Inflammatory macrophage (primary cell): ENCODE data around the gene PAGE1.
"Not testable (repeated sequence)": the region's sequence is repeated elsewhere in the genome, so short reads cannot be mapped to it uniquely, and the experiment has no call there.

Experiments used
- DNase-seq, 2 donors: peaks; one replicate each; pipeline ENCODE4 v3.0.0-alpha.2; 2020 to 2022
- total RNA-seq, 18 experiments: gene quantifications; one replicate each; lab custom pipeline; 2026; ENCODE audit warnings: mixed read lengths in 6 of 18, inconsistent platforms in 2 of 18; lab: John Stamatoyannopoulos, UW

PAGE1 gene
- 0 to 0.14 (median 0) reads per million in 18 experiments for total RNA-seq

- no peak for DNase-seq
These were observed at the start of gene PAGE1 for GRCh38 chrX:49695276-49696180. TSS of gene PAGE1 (minus strand) at chrX:49695984. CDS start at chrX:49694770, 1,214 bp downstream.

GRCh38 chrX:49741501-49741900 is 45.7 kb upstream of the PAGE1 start:
- not testable (repeated sequence) for DNase-seq

GRCh38 chrX:49727847-49728246 is 32.1 kb upstream of the PAGE1 start:
- DNase-seq = no peak

GRCh38 chrX:49726966-49727365 is 31.2 kb upstream of the PAGE1 start:
- DNase-seq = no peak

GRCh38 chrX:49725923-49726904 is 30.4 kb upstream of the PAGE1 start:
- peak; percentile 15 to 49 for DNase-seq

- DNase-seq = no peak
These were observed 29.6 kb upstream of the PAGE1 start for GRCh38 chrX:49725401-49725800.

GRCh38 chrX:49720106-49720505 is 24.3 kb upstream of the PAGE1 start:
- DNase-seq = not testable (repeated sequence)

- DNase-seq = no peak
These were observed 16.8 kb upstream of the PAGE1 start for GRCh38 chrX:49712577-49712976.

GRCh38 chrX:49710744-49711319 is 15.0 kb upstream of the PAGE1 start:
- no peak for DNase-seq

GRCh38 chrX:49704691-49705404 is 9.1 kb upstream of the PAGE1 start:
- DNase-seq = no peak

- no peak for DNase-seq
These were observed 6.1 kb upstream of the PAGE1 start for GRCh38 chrX:49701933-49702332.

- no peak for DNase-seq
These were observed 5.5 kb upstream of the PAGE1 start for GRCh38 chrX:49701323-49701722.

- DNase-seq = no peak
These were observed 20.6 kb downstream of the PAGE1 start for GRCh38 chrX:49675075-49675719.

GRCh38 chrX:49673394-49673793 is 22.4 kb downstream of the PAGE1 start:
- no peak for DNase-seq

GRCh38 chrX:49664824-49665223 is 31.0 kb downstream of the PAGE1 start:
- DNase-seq = no peak

- DNase-seq = no peak
These were observed 33.9 kb downstream of the PAGE1 start for GRCh38 chrX:49661881-49662280.

GRCh38 chrX:49659771-49660170 is 36.0 kb downstream of the PAGE1 start:
- DNase-seq = no peak

- DNase-seq = no peak
These were observed 39.3 kb downstream of the PAGE1 start for GRCh38 chrX:49656533-49656932.

- DNase-seq = no peak
These were observed 50.7 kb downstream of the PAGE1 start for GRCh38 chrX:49644991-49645637.
